SK-N-SH (cell line): ENCODE data around the gene OSBPL8.

ENCODE experiments used
- CTCF ChIP-seq: fragments of 200-600 bp; sonication (generic); IDR thresholded peaks from 2 replicates; pipeline ENCODE4 v1.6.1; 2017; ENCODE audit warnings: antibody characterized with exemption, mild to moderate bottlenecking, moderate library complexity
- NRF1 ChIP-seq: IDR thresholded peaks from 2 replicates; pipeline ENCODE4 v1.6.1; 2012; ENCODE audit warnings: low read depth, mild to moderate bottlenecking, low read length
- PBX3 ChIP-seq: IDR thresholded peaks from 2 replicates; pipeline ENCODE4; 2012
- RXRA ChIP-seq: IDR thresholded peaks from 2 replicates; pipeline ENCODE4 v1.4.0; 2012; ENCODE audit warnings: low read depth, mild to moderate bottlenecking, borderline replicate concordance
- SIN3A ChIP-seq: IDR thresholded peaks from 2 replicates; pipeline ENCODE4 v1.6.1; 2012; ENCODE audit warnings: low read depth, mild to moderate bottlenecking, low read length, moderate library complexity, borderline replicate concordance
- YY1 ChIP-seq: IDR thresholded peaks from 2 replicates; pipeline ENCODE4 v1.4.0; 2012; ENCODE audit warnings: low read depth, mild to moderate bottlenecking
- ZBTB33 ChIP-seq: IDR thresholded peaks from 2 replicates; pipeline ENCODE4 v1.4.0; 2012; ENCODE audit warnings: low read depth, borderline replicate concordance

- TF ChIP-seq YY1 (no peak), NRF1 (no peak), CTCF (no peak), SIN3A (no peak), PBX3 (no peak), ZBTB33 (no peak), RXRA (no peak)
These were observed 30.2 kb downstream of the OSBPL8 start for GRCh38 chr12:76529226-76529918.
